ENCODE measurements around the gene OGFOD3.

The OGFOD3 gene

DNA sequence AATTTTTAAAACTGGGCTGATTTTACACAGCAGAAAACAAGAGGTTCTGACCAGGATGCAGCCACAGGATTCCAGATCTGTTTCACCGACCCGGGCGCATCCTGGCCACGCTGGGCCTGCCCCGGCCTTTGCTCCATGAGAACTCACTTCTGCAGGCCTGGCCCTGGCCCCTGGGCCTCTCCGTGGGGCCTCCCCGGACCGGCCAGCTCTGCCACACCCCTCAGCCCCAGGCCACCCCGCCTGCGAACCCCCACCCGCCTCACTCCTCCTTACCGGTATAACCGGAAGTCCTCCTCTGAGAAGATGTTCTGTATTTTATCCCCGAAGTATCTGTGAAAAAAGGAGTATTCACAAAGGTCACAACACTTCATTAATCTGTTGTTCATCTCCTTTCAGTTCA lies 13.3 kb downstream of the OGFOD3 start:
- DNase-seq (ENCODE audit: low read depth) = no peak

DNA sequence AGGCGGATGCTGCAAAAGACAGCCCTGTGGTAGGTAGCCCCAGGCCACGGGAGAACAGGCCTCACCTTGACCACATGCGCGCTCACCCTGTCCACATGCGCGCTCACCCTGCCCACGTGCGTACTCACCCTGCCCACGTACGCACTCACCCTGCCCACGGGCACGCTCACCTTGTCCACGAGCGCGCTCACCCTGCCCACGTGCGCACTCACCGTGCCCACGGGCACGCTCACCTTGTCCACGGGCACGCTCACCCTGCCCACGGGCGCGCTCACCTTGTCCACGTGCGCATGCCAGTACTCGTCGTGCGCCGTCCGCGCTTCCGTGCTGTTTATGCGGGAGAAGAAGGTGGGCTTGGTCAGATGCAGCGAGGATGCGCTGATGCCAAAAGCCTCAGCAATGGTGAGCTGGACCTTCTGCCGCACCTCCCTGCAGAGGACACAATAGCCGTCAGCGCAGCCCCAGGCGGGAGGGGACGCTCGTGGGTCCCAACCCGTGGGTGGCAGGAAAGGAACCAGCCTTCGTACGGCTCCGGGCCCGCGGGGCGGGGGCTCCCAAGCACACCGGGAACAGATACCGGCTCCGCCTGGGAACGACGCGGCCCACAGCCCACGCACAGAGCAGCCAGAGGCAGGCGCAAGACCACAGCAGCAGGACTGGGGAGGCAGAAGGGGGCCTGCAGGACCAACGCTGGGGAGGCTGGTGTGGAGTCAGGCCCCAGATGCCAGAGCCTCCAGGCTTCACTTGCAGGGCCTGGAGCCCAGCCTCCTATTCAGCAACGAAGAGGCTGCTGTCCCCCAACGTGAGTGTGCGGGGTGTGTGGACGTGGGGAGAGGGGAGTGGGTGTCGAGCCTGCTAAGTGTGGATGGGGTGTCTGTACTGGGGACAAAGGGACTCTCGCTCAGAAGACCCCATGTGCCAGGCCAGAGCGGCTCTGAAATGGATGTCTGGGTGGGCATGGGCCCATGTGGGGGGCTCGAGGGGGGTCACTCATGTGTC lies 14.4 kb downstream of the OGFOD3 start:
- DNase-seq (ENCODE audit: low read depth) = no peak

DNA sequence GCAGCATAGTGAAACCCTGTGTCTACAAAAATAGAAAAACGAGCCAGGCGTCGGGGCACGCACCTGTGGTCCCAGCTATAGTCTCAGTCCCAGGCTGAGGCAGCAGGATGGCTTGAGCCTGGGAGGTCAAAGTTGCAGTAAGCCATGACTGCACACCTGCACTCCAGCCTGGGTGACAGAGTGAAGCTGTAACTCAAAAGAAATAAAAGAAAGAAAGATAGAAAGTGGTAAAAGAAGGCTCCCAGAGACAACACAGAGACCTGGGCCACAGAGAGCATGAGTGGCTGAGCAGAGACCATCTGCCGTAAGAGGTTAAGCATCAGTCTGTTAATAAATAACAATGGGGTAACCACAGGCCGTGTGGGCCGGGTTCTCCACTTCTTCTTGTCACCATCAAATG lies 15.5 kb downstream of the OGFOD3 start:
- DNase-seq (ENCODE audit: low read depth) = no peak

DNA sequence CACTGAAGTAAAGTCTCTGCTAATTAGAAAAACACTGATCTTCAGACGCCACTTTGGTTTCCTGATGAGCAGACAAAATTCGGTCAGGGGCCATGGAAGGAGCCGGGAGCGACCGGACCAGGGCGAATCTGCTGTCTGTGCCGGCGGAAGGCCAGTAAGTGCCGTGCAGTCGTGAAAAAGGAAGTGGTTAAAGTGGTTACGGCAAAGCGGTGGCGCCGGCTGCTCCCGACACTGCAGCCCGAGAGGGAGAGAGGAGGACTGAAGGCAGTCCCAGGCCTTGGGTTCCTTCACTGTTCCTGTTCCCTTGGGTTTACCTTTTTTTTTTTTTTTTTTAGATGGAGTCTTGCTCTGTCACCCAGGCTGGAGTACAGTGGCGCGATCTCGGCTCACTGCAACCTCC lies 17.6 kb downstream of the OGFOD3 start:
- no peak for DNase-seq (ENCODE audit: low read depth)

DNA sequence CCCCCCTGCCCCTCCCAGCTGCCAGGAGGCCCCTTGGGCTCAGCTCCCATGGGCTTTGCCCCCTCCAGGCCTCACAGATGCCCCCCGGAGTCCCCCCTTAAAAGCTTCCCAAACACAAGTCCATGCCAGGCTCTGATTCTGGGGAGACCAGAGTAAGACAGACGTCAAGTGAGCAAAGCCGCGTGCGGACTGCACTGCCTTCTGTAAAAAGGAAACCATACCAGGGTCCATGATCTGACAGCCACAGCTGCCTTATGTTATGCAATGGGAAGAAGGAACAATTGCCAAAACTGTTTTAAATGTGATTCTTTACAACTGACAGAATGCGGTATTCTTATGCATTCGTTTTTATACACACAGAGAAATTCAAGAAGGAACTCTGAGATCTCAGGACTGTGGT lies 18.2 kb downstream of the OGFOD3 start:
- no peak for DNase-seq (ENCODE audit: low read depth)

DNA sequence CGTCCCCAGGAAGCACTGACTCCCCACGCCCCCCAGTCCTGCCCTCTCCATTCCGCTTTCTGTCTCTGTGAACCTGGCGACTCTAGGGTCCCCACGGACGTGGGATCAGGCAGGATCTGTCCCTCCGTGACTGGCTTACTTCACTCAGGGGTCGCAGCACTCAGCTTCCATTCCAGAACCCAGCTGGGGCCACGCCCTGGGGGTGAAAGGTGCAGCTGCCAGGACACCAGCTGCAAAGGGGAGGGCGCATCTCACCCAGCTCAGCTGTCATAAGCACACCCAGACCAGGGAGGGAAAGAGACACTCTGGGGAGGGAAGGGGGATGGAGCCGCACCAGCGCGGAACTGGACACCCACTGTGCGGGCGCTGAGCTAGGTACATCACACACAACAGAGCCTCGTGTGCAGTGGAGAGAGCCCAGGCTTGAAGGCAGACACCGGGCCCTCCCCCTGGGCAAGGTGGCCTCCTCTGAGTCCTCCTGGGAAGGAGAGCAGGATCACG lies 18.7 kb downstream of the OGFOD3 start:
- no peak for DNase-seq (ENCODE audit: low read depth)

DNA sequence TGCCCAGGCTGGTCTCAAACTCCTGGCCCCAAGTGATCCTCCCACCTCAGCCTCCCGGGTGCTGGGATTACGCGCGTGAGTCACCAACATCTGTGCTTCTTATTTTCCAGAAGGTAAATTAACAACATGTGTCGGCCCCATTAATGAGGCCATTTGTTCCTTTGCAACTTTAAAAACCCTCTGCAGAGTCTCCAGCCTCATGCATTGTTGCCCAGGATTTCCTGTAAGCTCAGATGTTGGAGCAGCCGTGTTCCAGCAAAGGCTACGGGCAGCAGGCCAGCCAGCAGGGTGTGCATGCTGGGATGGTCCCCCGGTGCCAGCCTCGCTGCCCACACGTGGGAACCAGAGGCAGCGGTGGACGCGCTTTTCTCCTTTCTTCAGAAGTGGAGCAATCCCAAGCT lies 19.3 kb downstream of the OGFOD3 start:
- DNase-seq (ENCODE audit: low read depth) = no peak

DNA sequence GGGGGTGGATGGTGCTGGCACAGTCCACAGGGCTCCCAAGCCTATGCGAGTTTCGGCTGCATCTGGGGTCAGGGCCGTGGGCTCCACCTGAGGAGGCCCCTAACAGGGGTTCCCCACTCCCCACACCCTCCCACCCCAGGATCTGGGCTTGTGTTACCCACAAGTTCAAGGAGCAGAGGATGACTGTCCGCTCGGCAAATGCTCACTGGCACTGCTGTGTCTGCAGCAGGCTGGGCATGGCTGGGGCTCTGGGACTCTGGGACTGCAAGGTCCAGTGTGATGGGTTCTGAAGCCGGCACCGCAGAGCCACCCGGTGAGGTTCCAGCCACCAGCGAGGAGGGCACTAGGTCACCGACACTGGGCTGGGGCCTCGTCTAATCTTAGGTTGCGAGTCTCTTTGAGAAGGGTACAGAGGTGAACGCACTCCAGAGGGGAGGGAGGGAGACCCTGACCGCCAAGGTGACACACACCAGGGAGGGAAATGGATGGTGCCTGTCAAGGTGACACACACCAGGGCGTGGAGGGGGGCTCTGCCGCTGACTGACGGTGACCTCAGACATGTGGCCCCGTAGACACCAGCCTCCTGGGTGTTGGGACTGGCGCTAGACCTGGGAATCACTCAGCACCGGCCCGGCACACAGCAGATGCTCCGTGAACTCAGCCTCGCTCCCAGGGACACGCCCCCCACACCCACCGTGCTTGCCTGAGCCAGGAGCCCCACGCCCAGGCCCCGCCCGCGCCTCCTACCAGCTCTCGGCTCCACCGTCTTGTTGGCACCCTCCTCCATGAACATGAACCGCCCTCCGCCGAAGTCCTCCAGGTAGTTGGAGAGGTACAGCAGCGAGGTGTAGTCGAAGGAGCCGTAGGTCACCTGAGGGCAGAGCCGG lies 20.7 kb downstream of the OGFOD3 start:
- no peak for DNase-seq (ENCODE audit: low read depth)

DNA sequence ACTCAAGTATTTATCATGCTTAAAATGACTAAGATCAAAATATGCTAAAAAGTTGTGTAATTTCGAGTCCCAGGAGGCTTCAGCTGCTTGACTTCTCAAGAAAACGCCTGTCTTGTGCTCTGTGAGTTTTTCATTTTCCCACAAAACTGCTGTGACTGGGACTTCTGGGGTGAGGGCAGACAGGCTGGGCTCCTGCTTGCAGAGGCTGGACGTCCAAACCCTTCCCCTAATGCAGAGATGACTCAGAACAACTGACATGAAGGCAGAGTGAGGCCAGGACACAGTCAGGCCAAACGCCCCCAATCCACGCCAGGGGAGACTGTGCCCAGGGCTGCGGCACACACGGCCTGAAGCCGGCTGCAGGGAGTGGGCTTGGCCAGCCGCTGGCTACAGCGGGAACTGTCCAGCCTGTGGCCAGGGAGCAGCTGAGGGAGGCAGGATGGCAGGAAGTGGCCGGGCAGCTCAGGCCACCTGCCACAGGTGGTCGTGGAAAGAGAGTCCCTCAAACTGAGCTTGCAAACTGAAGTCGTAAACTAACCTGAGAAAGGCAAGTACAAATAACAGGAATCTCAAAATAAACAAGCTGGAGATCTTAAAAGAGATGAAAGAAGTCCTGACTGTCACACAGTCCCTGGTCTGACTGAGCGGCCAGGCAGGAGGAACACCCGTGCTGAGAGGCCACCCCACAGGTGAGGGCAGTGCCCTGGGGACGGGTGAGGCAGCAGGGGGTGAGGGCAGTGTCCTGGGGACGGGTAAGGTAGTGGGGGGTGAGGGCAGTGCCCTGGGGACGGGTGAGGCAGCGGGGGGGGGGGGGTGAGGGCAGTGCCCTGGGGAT lies 21.6 kb downstream of the OGFOD3 start:
- DNase-seq (ENCODE audit: low read depth) = peak; percentile 77

DNA sequence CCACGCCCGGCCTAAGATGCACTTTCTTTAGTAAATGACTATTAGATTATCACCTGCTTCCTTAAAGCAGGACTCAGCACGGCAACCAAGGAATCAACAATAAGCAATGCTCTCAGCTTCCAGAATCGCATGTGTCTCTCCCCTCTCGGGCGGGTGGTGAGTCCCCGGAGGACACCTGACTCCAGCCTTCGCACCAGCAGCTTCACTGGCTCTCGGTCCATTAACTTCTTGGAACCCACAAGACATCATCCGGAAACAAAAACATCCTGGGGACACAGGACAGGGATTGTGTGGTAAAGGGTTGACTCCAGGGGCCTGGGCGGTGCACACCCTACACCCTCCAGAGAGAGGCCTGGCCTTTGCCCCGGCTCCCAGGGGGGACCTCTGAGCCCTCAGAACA lies 24.1 kb downstream of the OGFOD3 start:
- DNase-seq (ENCODE audit: low read depth) = no peak

DNA sequence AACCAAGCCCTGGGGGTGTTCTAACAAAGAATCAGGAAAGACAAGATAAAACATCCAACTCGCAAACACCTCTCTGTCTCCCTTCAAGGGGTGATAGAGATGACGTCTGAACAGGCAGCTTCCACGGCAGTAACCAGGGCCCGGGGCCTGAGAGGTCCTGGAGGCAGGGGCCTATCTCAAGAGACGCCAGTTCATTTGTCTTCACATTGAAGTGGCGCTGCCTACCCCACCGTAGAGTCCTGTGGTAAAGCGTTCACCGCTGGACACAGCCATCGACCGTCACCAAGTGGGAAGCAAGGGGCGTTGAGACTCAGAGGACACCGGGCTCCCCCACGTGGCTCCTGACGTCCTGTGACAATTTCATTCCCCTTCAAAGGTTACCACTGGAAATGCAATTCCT lies 25.4 kb downstream of the OGFOD3 start:
- no peak for DNase-seq (ENCODE audit: low read depth)

DNA sequence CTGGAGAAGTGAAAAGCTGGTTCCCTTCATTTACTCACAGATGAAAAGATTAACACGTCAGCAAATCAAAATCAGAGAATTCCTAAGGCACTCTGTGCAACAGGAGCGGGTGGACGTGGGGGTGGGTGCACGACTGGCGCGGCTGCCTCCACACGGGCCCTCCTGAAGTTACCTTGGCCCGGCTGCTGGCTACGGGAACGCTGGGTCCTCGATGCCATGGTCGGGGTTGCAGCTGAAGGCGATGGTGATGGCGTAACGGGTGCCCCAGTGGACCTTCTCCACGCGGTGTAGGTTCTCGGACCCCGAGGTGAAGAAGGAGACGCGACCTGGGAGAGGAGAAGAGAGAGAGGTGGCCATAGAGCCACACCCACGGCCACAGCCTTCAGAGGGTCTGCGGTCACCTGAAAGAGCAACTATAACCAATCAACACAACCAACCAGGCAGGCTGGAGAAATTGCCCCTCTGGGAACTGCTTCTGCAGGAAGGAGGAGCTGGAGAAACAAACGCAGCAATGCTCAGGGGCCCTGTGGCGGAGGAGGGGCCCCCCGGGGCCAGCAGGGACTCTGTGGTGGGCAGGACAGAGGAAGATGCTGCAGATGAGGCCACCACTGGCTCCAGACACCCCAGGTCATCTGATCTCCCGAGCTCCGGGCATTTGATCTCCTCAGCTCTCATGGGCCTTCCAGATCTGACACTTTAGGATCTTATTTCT lies 26.0 kb downstream of the OGFOD3 start:
- no peak for DNase-seq (ENCODE audit: low read depth)

DNA sequence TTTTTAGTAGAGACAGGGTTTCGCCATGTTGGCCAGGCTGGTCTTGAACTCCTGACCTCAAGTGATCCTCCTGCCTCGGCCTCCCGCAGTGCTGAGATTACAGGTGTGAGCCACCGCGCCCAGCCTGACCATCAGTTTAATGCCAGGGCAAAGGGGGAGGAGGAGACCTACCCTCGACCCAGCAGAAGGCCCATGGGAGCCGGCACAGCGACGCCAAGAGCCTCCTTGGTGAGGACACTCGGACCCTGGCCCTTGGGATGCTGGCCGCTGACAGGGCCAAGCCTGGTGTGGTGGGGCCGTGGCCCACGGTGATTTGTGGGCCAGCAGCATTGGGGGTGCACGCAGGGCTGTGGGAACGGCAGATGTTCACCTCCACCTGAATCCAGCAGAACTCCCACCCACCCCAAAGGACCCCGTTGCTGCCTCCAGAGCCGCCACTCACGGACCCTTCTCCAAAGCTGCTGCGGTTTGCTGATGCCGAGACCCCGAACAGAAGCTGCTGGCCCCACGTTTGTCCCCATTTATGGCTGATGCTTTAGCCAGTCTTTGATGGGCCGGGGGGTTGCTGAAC lies 26.8 kb downstream of the OGFOD3 start:
- DNase-seq (ENCODE audit: low read depth) = no peak

DNA sequence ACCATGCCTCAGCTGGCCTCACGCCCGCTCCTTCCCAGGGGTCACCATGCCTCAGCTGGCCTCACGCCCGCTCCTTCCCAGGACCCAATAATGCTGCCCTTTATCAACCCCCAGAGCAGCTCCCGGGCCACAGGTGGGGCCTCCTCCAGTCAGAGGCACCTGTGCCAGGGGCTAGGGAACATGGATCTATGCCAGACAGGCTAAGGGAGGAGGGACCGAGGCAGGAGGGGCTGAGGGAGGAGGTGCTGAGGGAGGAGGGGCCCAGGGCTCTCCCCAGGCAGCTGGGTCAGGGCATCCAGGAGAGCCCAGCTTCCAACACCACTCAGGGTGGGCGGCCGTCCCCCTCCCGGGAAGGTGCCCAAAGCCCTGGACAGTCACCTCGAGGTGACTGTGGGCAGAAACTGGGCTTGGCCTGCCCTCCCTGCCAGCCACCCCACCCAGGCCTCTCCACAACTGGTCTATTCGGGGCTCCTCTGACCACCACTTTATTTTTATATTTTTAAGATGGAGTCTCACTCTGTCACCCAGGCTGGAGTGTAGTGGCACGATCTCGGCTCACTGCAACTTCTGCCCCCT lies 27.4 kb downstream of the OGFOD3 start:
- no peak for DNase-seq (ENCODE audit: low read depth)

DNA sequence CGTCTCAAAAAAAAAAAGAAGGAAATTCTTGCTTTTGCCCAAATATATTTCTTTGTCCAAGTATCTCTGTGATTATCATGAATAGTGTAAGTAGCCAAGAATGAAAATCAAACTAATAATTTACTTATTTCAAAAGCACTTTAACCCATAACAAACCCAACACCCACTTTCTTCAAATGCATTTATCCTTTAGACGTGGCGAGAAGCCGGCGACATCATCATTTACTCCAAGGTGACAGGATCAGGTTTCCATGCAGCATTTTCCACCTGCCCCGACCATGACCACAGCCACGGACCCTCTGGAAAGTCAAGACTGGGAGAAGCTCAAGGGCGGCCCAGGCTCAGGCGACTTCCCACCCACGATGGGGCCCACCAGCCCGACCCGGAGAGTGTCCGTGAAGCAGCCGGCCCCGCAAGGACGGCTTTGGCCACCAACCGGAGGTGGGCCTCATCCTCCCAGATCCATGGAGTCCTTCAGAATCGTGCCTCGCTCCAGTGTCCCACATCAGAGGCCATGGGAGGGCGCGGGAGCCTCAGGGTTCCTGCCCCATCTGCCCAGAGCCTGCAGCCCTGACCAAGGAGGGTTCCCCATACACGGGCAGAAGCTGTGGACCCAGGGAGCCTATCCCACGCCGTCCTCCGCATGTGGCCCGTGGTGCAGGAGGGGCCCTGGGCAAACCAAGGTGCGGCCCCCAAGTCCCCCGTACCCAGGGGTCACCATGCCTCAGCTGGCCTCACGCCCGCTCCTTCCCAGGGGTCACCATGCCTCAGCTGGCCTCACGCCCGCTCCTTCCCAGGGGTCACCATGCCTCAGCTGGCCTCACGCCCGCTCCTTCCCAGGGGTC lies 28.1 kb downstream of the OGFOD3 start:
- DNase-seq (ENCODE audit: low read depth) = no peak

DNA sequence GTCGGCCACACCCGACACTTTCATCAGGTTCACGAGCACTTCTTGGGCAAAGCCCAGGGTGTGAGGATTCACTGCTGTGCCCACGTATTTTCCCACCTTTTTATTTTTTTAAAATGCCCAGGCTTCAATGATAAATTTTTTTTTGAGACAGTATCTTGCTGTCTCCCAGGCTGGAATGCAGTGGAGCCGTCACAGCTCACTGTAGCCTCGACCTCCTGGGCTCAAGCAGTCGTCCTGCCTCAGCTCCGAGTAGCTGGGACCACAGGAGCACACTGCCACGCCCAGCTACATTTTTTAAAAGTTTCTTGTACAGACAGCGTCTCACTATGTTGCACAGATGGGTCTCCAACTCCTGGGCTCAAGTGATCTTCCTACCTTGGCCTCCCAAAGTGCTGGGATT lies 29.0 kb downstream of the OGFOD3 start:
- DNase-seq (ENCODE audit: low read depth) = no peak

DNA sequence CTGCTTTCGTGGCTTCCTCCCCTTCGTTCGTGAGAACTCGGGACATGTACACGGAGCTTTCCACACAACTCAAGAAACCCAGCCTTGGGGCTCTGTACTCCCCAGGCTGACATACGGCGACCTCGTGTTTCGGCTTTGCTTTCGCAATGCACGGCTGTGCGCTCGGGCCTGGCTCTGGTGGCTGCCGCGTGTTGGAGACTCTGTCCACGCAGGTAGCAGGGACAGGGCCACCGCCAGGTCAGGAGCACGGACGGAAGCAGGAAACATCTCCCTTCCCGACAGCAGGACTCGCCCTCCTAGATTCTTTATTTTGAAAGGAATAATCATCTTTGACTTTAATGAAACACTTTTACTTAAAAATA lies 29.5 kb downstream of the OGFOD3 start:
- DNase-seq (ENCODE audit: low read depth) = no peak

DNA sequence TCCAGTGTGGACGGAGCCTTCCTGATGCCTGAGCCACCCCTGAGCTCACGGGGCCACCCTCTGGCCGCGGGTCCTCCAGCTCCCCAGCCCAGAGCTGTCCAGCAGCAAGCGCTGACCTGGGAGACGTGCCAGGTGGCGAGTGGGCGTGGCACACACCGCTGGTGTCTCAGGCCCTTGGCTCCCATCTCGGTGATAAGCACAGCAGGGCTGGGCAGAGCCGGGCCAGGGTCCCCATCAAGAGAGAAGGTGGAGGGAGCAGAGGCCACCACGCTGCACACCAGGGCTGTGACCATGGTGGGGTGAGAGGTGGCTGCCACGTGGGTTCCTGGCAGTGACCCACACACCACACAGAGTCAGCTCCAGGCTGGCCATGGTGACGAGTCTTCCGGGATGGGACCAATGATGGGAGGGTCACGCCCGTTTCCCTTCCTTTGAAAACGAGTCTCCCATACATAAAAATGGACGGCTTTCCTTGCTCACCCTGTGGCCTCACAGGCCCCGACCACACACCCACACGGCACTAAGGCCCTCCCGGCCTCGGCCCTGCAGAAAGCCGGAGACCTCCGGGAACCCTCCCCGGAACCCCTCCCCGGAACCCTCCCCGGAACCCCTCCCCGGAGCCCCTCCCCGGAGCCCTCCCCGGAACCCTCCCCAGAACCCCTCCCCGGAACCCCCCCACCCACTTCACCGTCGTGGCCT lies 30.0 kb downstream of the OGFOD3 start:
- DNase-seq (ENCODE audit: low read depth) = peak; percentile 19

DNA sequence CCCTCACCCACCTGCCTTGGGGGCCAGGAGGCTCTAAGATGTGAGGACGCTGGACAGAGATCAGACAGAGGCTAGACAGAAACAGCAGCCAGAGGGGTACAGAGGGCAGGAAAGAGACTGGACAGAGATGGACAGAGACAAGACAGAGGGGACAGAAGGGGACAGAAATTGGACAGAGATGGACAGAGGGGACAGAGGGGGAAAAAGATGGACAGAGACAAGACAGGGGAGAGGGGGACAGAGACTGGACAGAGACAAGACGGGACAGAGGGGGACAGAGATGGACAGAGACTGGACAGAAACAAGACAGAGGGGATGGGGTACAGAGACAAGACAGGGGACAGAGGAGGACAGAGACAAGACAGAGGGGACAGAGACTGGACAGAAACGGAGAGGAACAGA lies 30.7 kb downstream of the OGFOD3 start:
- no peak for DNase-seq (ENCODE audit: low read depth)

All from ELR (cell line).